DMS153 treated with DMSO at 0.1 percent for 48 hours (cell line): ENCODE measurements around the gene UMOD.
"Not testable (repeated sequence)": the region's sequence is repeated elsewhere in the genome, so short reads cannot be mapped to it uniquely, and the experiment has no call there.

Experiments
- DNase-seq: peaks from one replicate; lab custom pipeline; 2025; ENCODE audit not compliant: unreplicated experiment; lab: John Stamatoyannopoulos, UW

UMOD gene

GRCh38 chr16:20321671-20322070 is 30.8 kb downstream of the UMOD start:
- no peak for DNase-seq

GRCh38 chr16:20321051-20321450 is 31.5 kb downstream of the UMOD start:
- not testable (repeated sequence) for DNase-seq

- DNase-seq, result no peak
Measured at GRCh38 chr16:20320592-20320991, 31.9 kb downstream of the UMOD start.

- no peak for DNase-seq
Measured at GRCh38 chr16:20320178-20320577, 32.3 kb downstream of the UMOD start.

GRCh38 chr16:20319406-20319805 is 33.1 kb downstream of the UMOD start:
- DNase-seq, result no peak

- no peak for DNase-seq
Measured at GRCh38 chr16:20318437-20318836, 34.1 kb downstream of the UMOD start.

GRCh38 chr16:20318006-20318405 is 34.5 kb downstream of the UMOD start:
- DNase-seq, result no peak

GRCh38 chr16:20317117-20317516 is 35.4 kb downstream of the UMOD start:
- DNase-seq, result no peak

GRCh38 chr16:20316715-20317114 is 35.8 kb downstream of the UMOD start:
- DNase-seq, result no peak

- no peak for DNase-seq
Measured at GRCh38 chr16:20315764-20316163, 36.8 kb downstream of the UMOD start.

- DNase-seq, result no peak
Measured at GRCh38 chr16:20314575-20314974, 37.9 kb downstream of the UMOD start.

GRCh38 chr16:20313741-20314140 is 38.8 kb downstream of the UMOD start:
- DNase-seq, result no peak

GRCh38 chr16:20312536-20313095 is 39.9 kb downstream of the UMOD start:
- not testable (repeated sequence) for DNase-seq

GRCh38 chr16:20311548-20311947 is 41.0 kb downstream of the UMOD start:
- DNase-seq, result no peak

- DNase-seq, result no peak
Measured at GRCh38 chr16:20310421-20311395, 41.8 kb downstream of the UMOD start.

GRCh38 chr16:20309786-20310185 is 42.7 kb downstream of the UMOD start:
- no peak for DNase-seq

GRCh38 chr16:20308801-20309590 is 43.5 kb downstream of the UMOD start:
- DNase-seq, result no peak

- DNase-seq, result no peak
Measured at GRCh38 chr16:20308266-20308665, 44.2 kb downstream of the UMOD start.

GRCh38 chr16:20307791-20308190 is 44.7 kb downstream of the UMOD start:
- no peak for DNase-seq

- DNase-seq, result no peak
Measured at GRCh38 chr16:20307240-20307671, 45.3 kb downstream of the UMOD start.

GRCh38 chr16:20306401-20306800 is 46.1 kb downstream of the UMOD start:
- no peak for DNase-seq

GRCh38 chr16:20303012-20303411 is 49.5 kb downstream of the UMOD start:
- no peak for DNase-seq
